ENCODE data around the gene TAS2R50. TPM values are rescaled to one million over a fixed set of nuclear protein-coding genes. Genes with fewer than 3 reads are reported as not detected.
A peak's percentile ranks its signal among the peaks of the same experiment; 100 is the strongest.

TAS2R50 gene
- total RNA-seq, 2 experiments from 2014 or later = 0.36 TPM; not detected in 1

DNA sequence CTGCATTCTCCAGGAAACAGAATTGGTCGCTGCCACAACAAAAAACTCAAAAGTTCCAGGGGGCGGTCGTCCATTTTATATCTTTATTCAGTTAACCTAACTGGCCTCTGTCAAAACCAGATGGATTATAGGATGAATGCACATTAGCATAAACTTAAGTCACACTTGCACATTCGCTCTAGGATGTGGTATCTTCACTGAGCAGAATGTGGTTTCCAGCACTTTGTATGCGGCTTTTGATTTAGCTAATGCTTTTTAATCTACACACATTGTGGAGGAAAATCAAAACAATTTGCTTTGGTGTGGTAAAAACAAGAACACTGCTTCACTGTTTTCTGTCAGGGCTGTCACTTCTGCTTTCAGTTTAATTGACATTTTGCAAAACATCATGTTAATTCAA lies 4.5 kb downstream of the TAS2R50 start:
- H3K4me3 Mint-ChIP-seq = no peak overlapping the region
- H3K27me3 Mint-ChIP-seq (ENCODE audit: low read depth) = peaks cover 9% of the 10 kb centered on the region

DNA sequence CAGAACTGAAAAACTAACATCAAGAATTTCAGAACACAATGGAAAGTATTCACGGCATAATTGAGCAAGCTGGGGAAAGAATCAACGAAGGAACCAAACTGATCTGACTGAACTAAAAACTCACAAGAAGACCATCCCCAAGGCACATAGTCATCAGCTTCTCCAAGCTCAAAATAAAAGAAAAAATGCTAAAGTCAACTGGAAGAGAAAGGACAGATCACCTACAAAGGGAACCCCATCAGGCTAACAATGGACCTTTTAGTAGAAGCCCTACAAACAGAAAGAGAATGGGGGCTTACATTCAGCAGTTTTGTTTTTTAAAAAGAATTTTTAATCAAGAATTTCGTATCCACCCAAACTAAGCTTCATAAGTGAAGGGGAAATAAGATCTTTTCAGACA lies 11.7 kb downstream of the TAS2R50 start:
- Mint-ChIP-seq H3K36me3 (ENCODE audit: low read depth) (peaks cover 6% of the 10 kb centered on the region), H3K9me3 (no peaks in the 10 kb centered on the region), H3K27me3 (ENCODE audit: low read depth) (peaks cover 3% of the 10 kb centered on the region), H3K4me1 (ENCODE audit: low read depth) (no peaks in the 10 kb centered on the region), H3K4me3 (no peak overlapping the region), H3K27ac (no peak overlapping the region)
- CTCF ChIA-PET = no interaction called here
- no peak for DNase-seq
- intact Hi-C loops (cut with micrococcal nuclease) = no loop called here

More for the DNA sequence above, 4.5 kb downstream of the TAS2R50 start:
- CTCF ChIA-PET = no interaction called here
- Mint-ChIP-seq H3K4me1 (ENCODE audit: low read depth) (peaks cover 19% of the 10 kb centered on the region), H3K27ac (no peak overlapping the region), H3K9me3 (no peaks in the 10 kb centered on the region), H3K36me3 (ENCODE audit: low read depth) (peaks cover 3% of the 10 kb centered on the region)
- intact Hi-C loops (cut with micrococcal nuclease) = loop anchor here (1.0 to 2.0 kb wide), 3 partner anchors 189 to 281 kb away; partner anchors contain the start of gene SMIM10L1
- peak; percentile 74 for DNase-seq

DNA sequence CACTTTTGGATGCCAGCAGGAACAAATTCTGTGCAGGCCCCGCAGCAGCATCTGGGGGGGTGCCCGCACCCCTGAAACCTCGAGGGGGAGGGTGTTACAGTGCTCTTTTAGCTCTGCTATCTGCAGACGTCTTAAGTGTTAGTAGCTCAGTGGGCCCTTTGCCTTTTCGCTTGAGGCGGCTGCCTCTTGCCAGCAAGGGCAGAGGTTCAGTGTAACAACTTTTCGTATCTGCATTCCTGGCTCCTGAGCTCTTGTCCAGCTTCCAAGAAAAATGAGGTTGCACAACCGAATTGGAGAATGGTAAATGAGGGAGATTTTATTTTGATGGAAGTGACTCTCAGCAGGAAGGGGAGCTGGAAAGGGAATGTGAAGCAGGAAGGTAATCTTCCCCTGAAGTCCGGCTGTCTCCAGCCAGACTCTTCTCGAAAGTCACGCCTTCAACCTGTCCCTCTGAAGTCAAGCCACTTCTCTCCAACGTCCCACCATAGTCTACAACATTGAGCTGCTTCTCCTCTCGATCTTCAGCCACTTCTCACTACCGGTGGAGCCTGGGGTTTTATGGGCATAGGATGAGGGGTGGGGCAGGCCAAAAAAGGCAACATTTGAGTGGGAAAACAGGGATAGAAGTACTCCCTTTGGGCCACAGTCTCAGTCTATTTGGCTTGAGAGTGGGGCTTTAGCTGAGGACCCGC lies 17.8 kb downstream of the TAS2R50 start:
- no peak for DNase-seq
- H3K4me1 Mint-ChIP-seq (ENCODE audit: low read depth) = no peaks in the 10 kb centered on the region
- CTCF ChIA-PET = no interaction called here
- intact Hi-C loops (cut with micrococcal nuclease) = no loop called here
- no peaks in the 10 kb centered on the region for H3K27me3 Mint-ChIP-seq (ENCODE audit: low read depth)
- peaks cover 12% of the 10 kb centered on the region for H3K36me3 Mint-ChIP-seq (ENCODE audit: low read depth)
- no peak overlapping the region for H3K4me3 Mint-ChIP-seq
- no peaks in the 10 kb centered on the region for H3K9me3 Mint-ChIP-seq
- no peak overlapping the region for H3K27ac Mint-ChIP-seq

DNA sequence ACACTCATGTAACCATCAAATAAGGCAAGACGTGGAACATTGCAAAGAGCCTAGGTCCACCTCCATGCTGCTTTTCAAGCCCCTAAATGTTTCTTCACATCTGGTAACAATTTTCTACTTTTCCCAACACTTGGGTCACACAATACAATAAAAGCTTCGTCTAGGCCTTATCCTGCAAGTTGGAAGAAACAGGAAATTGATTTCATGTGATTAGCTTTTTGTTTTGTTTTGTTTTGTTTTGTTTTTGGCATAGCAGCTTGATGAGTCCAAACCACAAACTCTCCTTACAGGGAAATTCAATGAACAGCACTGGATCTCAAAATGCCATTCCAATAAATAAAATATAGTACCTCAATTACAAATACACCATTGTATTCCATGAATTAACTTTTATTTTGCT lies 19.3 kb downstream of the TAS2R50 start:
- Mint-ChIP-seq H3K27me3 (ENCODE audit: low read depth) (no peaks in the 10 kb centered on the region), H3K36me3 (ENCODE audit: low read depth) (peaks cover 14% of the 10 kb centered on the region), H3K4me3 (no peak overlapping the region), H3K27ac (no peak overlapping the region), H3K9me3 (no peaks in the 10 kb centered on the region), H3K4me1 (ENCODE audit: low read depth) (peaks cover under 1% of the 10 kb centered on the region)
- CTCF ChIA-PET = no interaction called here
- intact Hi-C loops (cut with micrococcal nuclease) = no loop called here
- DNase-seq = no peak

DNA sequence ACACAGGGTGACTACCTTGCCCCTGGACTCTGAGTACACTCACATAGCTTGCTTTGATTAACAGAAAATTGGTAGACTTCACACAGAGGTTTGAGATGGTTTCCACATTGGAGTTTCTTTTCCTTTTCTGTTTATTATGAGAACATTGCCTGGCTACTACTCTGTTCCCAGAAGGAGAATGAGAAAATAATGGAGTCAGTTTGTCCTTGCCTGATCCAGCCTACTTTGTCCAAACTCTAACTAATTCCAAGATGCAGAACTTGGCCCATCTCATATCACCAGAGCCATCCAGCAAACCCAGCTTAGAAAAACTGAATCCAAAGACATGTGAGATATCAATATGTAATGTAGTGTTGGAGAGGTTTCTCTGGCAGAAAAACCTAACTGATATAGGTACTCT lies 20.4 kb downstream of the TAS2R50 start:
- CTCF ChIA-PET = no interaction called here
- peaks cover 16% of the 10 kb centered on the region for H3K36me3 Mint-ChIP-seq (ENCODE audit: low read depth)
- peaks cover 8% of the 10 kb centered on the region for H3K4me1 Mint-ChIP-seq (ENCODE audit: low read depth)
- no peak for DNase-seq
- no peaks in the 10 kb centered on the region for H3K9me3 Mint-ChIP-seq
- intact Hi-C loops (cut with micrococcal nuclease) = no loop called here
- H3K4me3 Mint-ChIP-seq = no peak overlapping the region
- H3K27me3 Mint-ChIP-seq (ENCODE audit: low read depth) = no peaks in the 10 kb centered on the region
- no peak overlapping the region for H3K27ac Mint-ChIP-seq

DNA sequence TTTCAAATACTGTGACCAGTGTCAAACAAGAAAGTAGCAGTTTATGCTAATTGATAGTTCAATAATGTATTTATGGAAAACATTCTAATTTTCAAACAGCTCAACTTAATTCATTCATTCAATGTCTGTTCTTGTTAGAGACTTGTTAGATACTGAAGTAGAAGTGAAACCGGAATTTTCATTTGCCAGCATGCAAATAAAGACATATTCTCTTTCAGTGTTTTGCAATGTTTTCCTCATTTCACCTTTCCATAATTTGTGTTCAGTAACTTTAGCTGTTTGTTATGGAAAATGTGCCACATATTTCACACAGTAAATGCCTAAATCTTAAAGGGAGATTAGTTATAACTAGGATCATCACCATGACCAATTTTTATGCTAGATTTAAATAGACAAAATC lies 21.2 kb downstream of the TAS2R50 start:
- no peak for DNase-seq
- Mint-ChIP-seq H3K27me3 (ENCODE audit: low read depth) (no peaks in the 10 kb centered on the region), H3K27ac (no peak overlapping the region), H3K36me3 (ENCODE audit: low read depth) (peaks cover 16% of the 10 kb centered on the region), H3K4me3 (no peak overlapping the region), H3K9me3 (no peaks in the 10 kb centered on the region), H3K4me1 (ENCODE audit: low read depth) (peaks cover 15% of the 10 kb centered on the region)
- CTCF ChIA-PET = no interaction called here
- intact Hi-C loops (cut with micrococcal nuclease) = no loop called here

DNA sequence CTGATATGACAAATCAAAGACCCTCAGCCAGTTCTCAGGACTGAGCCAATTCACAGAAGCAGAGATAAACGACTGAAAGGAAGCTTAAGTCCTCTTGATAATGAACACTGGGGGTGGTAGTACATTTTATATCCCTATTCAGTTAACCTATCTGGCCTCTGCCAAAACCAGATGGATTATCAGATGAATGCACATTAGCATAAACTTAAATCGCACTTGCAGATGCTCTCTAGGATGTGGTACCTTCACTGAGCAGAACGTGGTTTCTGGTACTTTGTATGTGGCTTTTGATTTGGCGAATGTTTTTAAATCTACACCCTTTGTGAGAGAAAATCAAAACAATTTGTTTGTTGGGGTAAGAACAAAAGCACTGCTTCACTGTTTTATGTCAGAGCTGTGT lies 26.5 kb downstream of the TAS2R50 start:
- Mint-ChIP-seq H3K27me3 (ENCODE audit: low read depth) (no peaks in the 10 kb centered on the region), H3K36me3 (ENCODE audit: low read depth) (peaks cover 19% of the 10 kb centered on the region), H3K4me1 (ENCODE audit: low read depth) (peaks cover 22% of the 10 kb centered on the region), H3K9me3 (peaks cover 9% of the 10 kb centered on the region), H3K27ac (no peak overlapping the region), H3K4me3 (no peak overlapping the region)
- CTCF ChIA-PET = interaction anchor here (1.6 kb wide), 1 partner anchor 240 kb away, joined by 5 read pairs; no protein-coding TSS in a partner anchor
- intact Hi-C loops (cut with micrococcal nuclease) = loop anchor here (1.0 kb wide), 1 partner anchor 526 kb away; no protein-coding TSS in a partner anchor
- no peak for DNase-seq

DNA sequence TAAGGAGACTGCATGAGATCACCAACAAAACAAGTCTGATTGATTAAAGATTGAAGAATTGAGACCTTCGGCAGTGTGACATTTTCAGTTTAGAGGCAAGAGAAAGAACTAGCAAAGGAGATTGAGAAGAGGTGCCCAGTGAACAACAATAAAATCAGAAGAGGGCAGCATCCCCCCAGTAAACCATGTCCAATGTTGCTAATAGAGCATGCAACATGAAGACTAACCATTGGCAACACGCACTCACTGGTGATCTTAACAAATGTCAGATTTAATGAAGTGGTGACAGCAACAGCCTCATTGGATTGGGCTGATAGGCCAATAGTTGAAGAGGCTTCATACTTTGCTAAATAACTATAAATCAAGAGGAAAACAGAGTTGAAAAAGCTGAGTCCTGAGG lies 26.9 kb downstream of the TAS2R50 start:
- peaks cover 9% of the 10 kb centered on the region for H3K9me3 Mint-ChIP-seq
- intact Hi-C loops (cut with micrococcal nuclease) = loop anchor here (1.0 kb wide), 1 partner anchor 526 kb away; no protein-coding TSS in a partner anchor
- H3K27me3 Mint-ChIP-seq (ENCODE audit: low read depth) = no peaks in the 10 kb centered on the region
- peaks cover 22% of the 10 kb centered on the region for H3K4me1 Mint-ChIP-seq (ENCODE audit: low read depth)
- H3K27ac Mint-ChIP-seq = no peak overlapping the region
- CTCF ChIA-PET = interaction anchor here (1.6 kb wide), 1 partner anchor 240 kb away, joined by 5 read pairs; no protein-coding TSS in a partner anchor
- peak; percentile 10 for DNase-seq
- peaks cover 22% of the 10 kb centered on the region for H3K36me3 Mint-ChIP-seq (ENCODE audit: low read depth)
- no peak overlapping the region for H3K4me3 Mint-ChIP-seq

DNA sequence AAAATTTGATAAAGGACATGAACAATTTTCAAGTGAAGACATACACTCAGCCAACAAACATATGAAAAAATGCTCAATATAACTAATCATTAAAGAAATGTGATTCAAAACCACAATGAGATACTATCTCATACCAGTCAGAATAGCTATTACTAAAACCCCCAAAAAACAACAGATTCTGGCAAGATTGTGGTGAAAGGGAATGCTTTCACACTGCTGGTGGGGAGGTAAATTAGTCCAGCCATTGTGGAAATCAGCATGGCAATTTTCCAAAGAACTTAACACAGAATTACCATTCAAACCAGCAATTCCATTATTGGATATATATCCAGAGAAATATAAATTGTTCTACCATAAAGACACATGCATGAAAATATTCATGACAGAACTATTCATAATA lies 29.0 kb downstream of the TAS2R50 start:
- Mint-ChIP-seq H3K27ac (no peak overlapping the region), H3K4me1 (ENCODE audit: low read depth) (peaks cover 22% of the 10 kb centered on the region), H3K36me3 (ENCODE audit: low read depth) (peaks cover 37% of the 10 kb centered on the region), H3K9me3 (peaks cover 13% of the 10 kb centered on the region), H3K27me3 (ENCODE audit: low read depth) (no peaks in the 10 kb centered on the region), H3K4me3 (no peak overlapping the region)
- intact Hi-C loops (cut with micrococcal nuclease) = no loop called here
- no peak for DNase-seq
- CTCF ChIA-PET = no interaction called here

DNA sequence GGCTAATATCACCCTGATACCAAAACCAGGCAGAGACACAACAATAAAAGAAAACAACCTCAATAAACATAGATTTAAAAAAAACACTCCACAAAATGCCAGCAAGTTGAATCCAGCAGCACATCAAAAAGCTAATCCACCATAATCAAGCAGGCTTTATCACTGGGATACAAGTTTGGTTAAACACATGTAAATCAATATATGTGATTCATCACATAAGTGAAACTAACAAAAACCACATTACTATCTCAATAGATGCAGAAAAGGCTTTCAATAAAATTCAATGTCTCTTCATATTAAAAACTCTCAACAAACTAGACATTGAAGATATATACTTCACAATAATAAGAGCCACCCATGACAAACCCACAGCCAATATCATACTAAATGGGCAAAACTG lies 30.6 kb downstream of the TAS2R50 start:
- Mint-ChIP-seq H3K27ac (no peak overlapping the region), H3K4me3 (no peak overlapping the region), H3K27me3 (ENCODE audit: low read depth) (no peaks in the 10 kb centered on the region), H3K4me1 (ENCODE audit: low read depth) (peaks cover 12% of the 10 kb centered on the region), H3K9me3 (peaks cover 13% of the 10 kb centered on the region), H3K36me3 (ENCODE audit: low read depth) (peaks cover 37% of the 10 kb centered on the region)
- no peak for DNase-seq
- CTCF ChIA-PET = no interaction called here
- intact Hi-C loops (cut with micrococcal nuclease) = no loop called here

DNA sequence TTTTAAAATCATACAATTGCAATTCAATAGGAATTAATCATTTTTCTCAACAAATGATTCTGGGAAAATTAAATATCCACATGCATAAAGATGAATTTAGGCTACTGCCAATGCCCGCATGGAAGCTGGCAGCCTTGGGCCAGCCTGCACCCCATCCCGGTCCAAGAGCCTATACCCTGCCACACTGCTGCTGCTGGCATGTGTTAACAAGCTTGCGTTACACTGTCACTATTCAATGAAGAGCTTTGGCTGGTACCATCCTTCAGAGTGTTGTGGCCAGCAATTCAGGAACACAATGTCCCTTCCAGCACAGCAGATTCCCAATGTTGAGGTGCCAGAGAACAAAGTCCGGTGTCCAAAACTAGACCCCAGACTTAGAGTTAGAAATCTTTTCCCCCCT lies 34.1 kb downstream of the TAS2R50 start:
- CTCF ChIA-PET = no interaction called here
- intact Hi-C loops (cut with micrococcal nuclease) = no loop called here
- DNase-seq = no peak
- no peaks in the 10 kb centered on the region for H3K4me1 Mint-ChIP-seq (ENCODE audit: low read depth)
- peaks cover 14% of the 10 kb centered on the region for H3K9me3 Mint-ChIP-seq
- peaks cover 40% of the 10 kb centered on the region for H3K36me3 Mint-ChIP-seq (ENCODE audit: low read depth)
- H3K27me3 Mint-ChIP-seq (ENCODE audit: low read depth) = no peaks in the 10 kb centered on the region
- no peak overlapping the region for H3K27ac Mint-ChIP-seq
- H3K4me3 Mint-ChIP-seq = no peak overlapping the region

DNA sequence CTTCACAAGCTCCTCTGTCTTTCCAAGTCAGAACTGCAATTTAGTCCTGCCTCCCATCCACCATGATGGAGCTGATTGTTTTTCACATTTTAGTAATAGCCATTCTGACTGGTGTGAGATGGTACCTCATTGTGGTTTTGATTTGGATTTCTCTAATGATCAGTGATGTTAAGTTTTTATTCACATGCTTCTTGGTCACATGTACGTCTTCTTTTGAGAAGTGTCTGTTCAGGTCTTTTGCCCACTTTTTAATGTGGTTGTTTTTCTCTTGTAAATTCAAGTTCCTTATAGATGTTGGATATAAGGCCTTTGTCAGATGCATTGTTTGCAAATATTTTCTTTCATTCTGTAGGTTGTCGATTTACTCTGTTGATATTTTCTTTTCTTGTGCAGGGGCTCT lies 43.5 kb downstream of the TAS2R50 start:
- Mint-ChIP-seq H3K36me3 (ENCODE audit: low read depth) (peaks cover 6% of the 10 kb centered on the region), H3K27ac (no peak overlapping the region), H3K27me3 (ENCODE audit: low read depth) (no peaks in the 10 kb centered on the region), H3K4me3 (no peak overlapping the region), H3K9me3 (peaks cover 5% of the 10 kb centered on the region), H3K4me1 (ENCODE audit: low read depth) (no peaks in the 10 kb centered on the region)
- intact Hi-C loops (cut with micrococcal nuclease) = no loop called here
- CTCF ChIA-PET = no interaction called here
- no peak for DNase-seq

DNA sequence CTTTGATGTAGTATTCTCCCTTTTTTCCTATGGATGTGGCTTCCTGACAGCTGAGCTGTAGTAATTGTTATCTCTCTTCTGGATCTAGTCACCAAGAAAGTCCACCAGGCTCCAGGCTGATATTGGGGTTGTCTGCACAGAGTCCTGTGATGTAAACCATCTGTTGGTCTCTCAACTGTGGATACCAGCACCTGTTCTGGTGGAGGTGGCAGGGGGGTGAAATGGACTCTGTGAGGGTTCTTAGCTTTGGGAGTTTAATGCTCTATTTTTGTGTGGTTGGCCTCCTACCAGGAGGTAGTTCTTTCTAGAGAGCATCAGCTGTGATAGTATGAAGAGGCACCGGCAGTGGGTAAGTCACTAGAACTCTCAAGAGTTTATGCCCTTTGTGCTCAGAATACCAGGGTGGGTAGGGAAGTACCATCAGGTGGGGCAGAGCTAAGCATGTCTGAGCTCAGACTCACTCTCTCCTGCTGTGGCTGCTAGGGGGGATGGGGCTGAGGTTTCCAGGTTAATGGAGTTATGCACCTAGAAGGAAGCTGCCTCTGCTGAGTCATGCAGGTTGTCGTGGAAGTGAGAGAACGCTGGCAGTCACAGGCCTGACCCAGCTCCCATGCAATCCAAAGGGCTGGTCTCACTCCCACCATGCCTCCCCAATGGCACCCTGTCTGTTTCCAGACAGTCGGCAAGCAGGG lies 44.6 kb downstream of the TAS2R50 start:
- Mint-ChIP-seq H3K4me1 (ENCODE audit: low read depth) (no peaks in the 10 kb centered on the region), H3K27me3 (ENCODE audit: low read depth) (no peaks in the 10 kb centered on the region), H3K36me3 (ENCODE audit: low read depth) (peaks cover 4% of the 10 kb centered on the region), H3K4me3 (no peak overlapping the region), H3K27ac (no peak overlapping the region), H3K9me3 (no peaks in the 10 kb centered on the region)
- intact Hi-C loops (cut with micrococcal nuclease) = no loop called here
- peak; percentile 20 for DNase-seq
- CTCF ChIA-PET = no interaction called here
